SK-N-MC (cell line): ENCODE results near the gene DUSP7.
A peak's percentile ranks its signal among the peaks of the same experiment; 100 is the strongest.
"Not testable (repeated sequence)": the region's sequence is repeated elsewhere in the genome, so short reads cannot be mapped to it uniquely, and the experiment has no call there.

Experiments
- DNase-seq: peaks from one replicate; pipeline ENCODE4 v3.0.0-alpha.2; 2011; ENCODE audit warnings: low read depth, low spot score
- H3K27ac ChIP-seq: fragments of 200-600 bp; sonication (generic); 2 replicates; pipeline ENCODE4 v1.5.1; 2016; ENCODE audit warnings: mixed run types
- H3K36me3 ChIP-seq: fragments of 200-600 bp; sonication (generic); 2 replicates; pipeline ENCODE4 v1.6.1; 2017; ENCODE audit warnings: antibody characterized with exemption, low read length, mixed read lengths; ENCODE audit not compliant: insufficient read depth
- H3K4me3 ChIP-seq: fragments of 200-600 bp; sonication (generic); 2 replicates; pipeline ENCODE4 v1.5.1; 2016
- H3K9ac ChIP-seq: fragments of 200-600 bp; sonication (generic); 2 replicates; pipeline ENCODE4 v1.8.0; 2017; ENCODE audit warnings: mixed run types, mixed read lengths; ENCODE audit not compliant: insufficient read length
- H3K9me3 ChIP-seq: fragments of 200-600 bp; sonication (generic); 2 replicates; pipeline ENCODE4 v1.6.1; 2017; ENCODE audit warnings: low read depth, mild to moderate bottlenecking, antibody characterized with exemption, low read length, moderate library complexity, mixed read lengths
- EZH2 ChIP-seq: fragments of 200-600 bp; sonication (generic); IDR thresholded peaks from one replicate; pipeline ENCODE4 v1.6.1; 2017; ENCODE audit warnings: antibody characterized with exemption
- FOXP2 ChIP-seq: optimal IDR thresholded peaks from 2 replicates; pipeline ENCODE3; 2011; ENCODE audit warnings: mild to moderate bottlenecking, moderate library complexity; ENCODE audit not compliant: insufficient read depth; ENCODE audit errors: extremely low read length, control extremely low read depth
- POLR2AphosphoS5 ChIP-seq: IDR thresholded peaks from 2 replicates; pipeline ENCODE4 v1.6.1; 2012; ENCODE audit warnings: mild to moderate bottlenecking, low read depth, low read length, borderline replicate concordance

Gene DUSP7

DNA sequence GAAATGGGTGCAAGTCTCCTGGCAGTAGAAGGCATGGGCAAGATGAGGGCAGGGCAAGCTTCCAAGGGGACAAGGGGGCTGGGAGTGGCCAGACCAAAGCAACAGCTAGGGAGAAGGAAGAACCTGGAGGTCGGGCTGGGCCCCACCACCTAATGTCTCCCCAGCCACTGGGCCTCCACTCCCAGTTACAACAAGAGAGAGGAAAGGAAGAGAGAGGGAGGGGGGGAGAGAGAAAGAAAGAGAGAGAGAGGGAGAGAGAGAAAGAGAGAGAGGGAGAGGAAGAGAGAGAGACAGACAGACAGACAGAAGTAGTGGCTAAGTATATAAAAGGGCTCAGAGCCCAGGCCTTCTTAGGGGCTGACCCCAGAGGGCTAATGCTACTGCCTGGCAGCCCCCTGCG lies 6.9 kb downstream of the DUSP7 start:
- no peak; the same call in 1 of the 2 replicates for TF ChIP-seq POLR2AphosphoS5
- TF ChIP-seq EZH2 = no peak
- no peak for TF ChIP-seq FOXP2
- H3K9me3 ChIP-seq = no peaks in the 10 kb centered on the region
- no peak overlapping the region for H3K4me3 ChIP-seq
- DNase-seq = no peak
- H3K36me3 ChIP-seq = peaks cover 28% of the 10 kb centered on the region; the same call in 1 of the 2 replicates
- H3K27ac ChIP-seq = peak overlapping the region; percentile 85
- H3K9ac ChIP-seq = no peak overlapping the region

DNA sequence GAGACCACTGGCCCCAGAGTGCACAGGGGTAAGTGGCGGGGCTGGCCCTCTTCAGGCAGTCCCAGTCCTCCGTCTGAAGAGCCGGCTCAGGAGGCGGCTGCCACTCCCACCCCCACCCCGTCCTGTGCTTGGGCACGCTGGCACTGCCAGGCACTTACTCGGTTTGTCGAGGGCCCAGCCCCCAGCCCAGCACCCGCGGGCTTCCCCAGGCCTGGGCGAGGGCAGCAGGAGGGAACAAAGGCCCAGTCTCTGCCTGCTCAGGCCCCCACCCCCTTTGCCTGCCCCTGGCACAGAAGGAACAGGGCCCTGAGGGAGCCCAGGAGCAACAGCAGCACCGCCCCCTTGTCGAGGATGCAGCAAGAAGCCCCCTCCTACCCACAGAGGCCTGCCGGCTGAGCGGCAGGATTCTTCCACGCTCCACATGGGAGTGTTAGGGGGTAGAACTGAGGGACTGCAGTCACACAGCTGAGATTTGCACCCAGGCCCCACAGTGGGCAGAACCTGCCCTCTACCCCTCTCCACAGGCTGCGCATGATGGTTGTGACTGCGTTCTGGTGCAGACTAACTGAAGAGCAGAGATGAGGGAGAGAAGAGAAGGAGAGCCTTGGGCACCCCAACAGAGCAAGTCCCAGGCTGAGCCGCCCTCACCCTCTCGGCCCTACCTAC lies 8.9 kb downstream of the DUSP7 start:
- peak overlapping the region; percentile 37 for H3K9ac ChIP-seq
- peak overlapping the region; percentile 85 for H3K27ac ChIP-seq

GRCh38 chr3:52046902-52047239 lies 9.5 kb downstream of the DUSP7 start:
- peak overlapping the region; percentile 37 for H3K9ac ChIP-seq
- H3K9me3 ChIP-seq = no peaks in the 10 kb centered on the region
- H3K27ac ChIP-seq = peak overlapping the region; percentile 85
- H3K36me3 ChIP-seq = peaks cover 12% of the 10 kb centered on the region; the same call in 1 of the 2 replicates
- H3K4me3 ChIP-seq = peak overlapping the region; percentile 22; the same call in 1 of the 2 replicates
- no peak for DNase-seq
- TF ChIP-seq FOXP2 (no peak), EZH2 (no peak), POLR2AphosphoS5 (no peak)

More for the DNA sequence above, 8.9 kb downstream of the DUSP7 start:
- no peak overlapping the region for H3K4me3 ChIP-seq
- TF ChIP-seq POLR2AphosphoS5 (peak; percentile 31; the same call in 1 of the 2 replicates), EZH2 (no peak), FOXP2 (no peak)
- DNase-seq = no peak
- peaks cover 18% of the 10 kb centered on the region; the same call in 1 of the 2 replicates for H3K36me3 ChIP-seq
- no peaks in the 10 kb centered on the region for H3K9me3 ChIP-seq

- TF ChIP-seq FOXP2 = no peak
- no peak; the same call in 1 of the 2 replicates for TF ChIP-seq POLR2AphosphoS5
- no peak for TF ChIP-seq EZH2
- Histone ChIP-seq H3K9me3 (no peaks in the 10 kb centered on the region), H3K4me3 (peak overlapping the region; percentile 22; the same call in 1 of the 2 replicates), H3K27ac (peak overlapping the region; percentile 85), H3K9ac (peak overlapping the region; percentile 37), H3K36me3 (peaks cover 7% of the 10 kb centered on the region; the same call in 1 of the 2 replicates)
- no peak for DNase-seq
Measured at GRCh38 chr3:52046186-52046901, 10.0 kb downstream of the DUSP7 start.

DNA sequence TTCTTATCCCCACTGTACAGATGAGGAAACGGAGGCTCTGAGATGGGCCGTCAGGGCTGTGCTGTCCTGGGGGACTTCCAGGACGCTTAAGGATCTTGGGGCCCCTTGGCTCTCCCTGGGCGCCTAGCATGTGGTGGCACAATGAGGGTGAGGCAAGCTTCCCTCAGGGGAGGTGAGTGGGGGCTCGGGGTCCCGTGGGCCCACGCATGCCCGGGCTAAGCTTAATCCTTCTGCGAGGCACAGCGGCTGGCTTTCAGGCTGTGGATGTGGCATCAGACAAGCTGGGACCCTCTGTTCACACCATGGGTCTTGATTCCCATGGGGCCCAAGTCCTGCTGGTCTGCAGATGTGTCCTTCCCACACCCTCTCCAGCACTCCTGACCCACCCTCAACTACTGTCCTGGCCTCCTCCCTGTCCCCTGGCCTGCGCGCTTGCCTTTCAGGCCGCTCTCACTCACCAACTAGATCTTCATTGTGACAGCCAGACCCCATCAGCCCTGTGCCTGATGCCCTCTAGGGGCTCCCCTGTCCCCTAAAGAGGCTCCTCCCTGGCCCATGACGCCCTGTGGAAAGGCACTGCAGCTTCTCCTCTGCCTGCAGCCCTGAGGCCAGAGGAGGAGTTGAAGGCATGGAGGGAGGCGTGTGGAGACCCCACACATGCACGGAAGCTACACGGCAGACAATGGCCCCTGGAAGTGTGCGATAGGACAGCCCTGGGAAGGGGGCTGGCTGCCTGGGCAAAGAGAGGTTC lies 11.3 kb downstream of the DUSP7 start:
- peak overlapping the region; percentile 42; the same call in 1 of the 2 replicates for H3K27ac ChIP-seq
- no peaks in the 10 kb centered on the region for H3K9me3 ChIP-seq
- no peak overlapping the region for H3K9ac ChIP-seq
- TF ChIP-seq EZH2 = no peak
- no peak for TF ChIP-seq FOXP2
- no peak for TF ChIP-seq POLR2AphosphoS5
- H3K36me3 ChIP-seq = no peaks in the 10 kb centered on the region; the same call in 1 of the 2 replicates
- no peak for DNase-seq
- H3K4me3 ChIP-seq = no peak overlapping the region

DNA sequence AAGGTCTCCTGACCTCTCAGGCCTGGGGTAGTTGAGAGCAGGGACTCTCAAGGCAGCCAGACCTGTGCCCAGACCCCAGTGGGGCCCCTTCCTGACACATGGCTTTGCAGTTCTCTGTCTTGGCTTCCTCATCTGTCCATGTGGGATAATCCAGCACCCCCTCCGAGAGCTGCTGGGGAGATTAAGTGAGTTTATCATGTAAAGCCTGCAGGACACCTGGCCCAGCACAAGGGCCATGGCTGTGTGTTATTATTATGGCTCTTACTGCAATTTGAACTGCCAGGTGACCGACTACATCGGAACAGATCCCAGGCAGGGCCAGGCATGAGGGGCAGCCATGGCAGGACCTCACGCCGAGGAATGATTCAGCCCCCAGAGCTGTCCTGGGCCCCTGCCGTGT lies 12.6 kb downstream of the DUSP7 start:
- peak overlapping the region; percentile 50; the same call in 1 of the 2 replicates for H3K27ac ChIP-seq
- H3K36me3 ChIP-seq = no peaks in the 10 kb centered on the region
- no peak for DNase-seq
- H3K4me3 ChIP-seq = no peak overlapping the region
- TF ChIP-seq EZH2 (no peak), FOXP2 (no peak), POLR2AphosphoS5 (no peak)
- no peaks in the 10 kb centered on the region for H3K9me3 ChIP-seq
- H3K9ac ChIP-seq = no peak overlapping the region

GRCh38 chr3:52043039-52043438 lies 13.3 kb downstream of the DUSP7 start:
- H3K36me3 ChIP-seq, H3K9me3 ChIP-seq, H3K27ac ChIP-seq, DNase-seq, H3K9ac ChIP-seq, H3K4me3 ChIP-seq: not testable (repeated sequence)

DNA sequence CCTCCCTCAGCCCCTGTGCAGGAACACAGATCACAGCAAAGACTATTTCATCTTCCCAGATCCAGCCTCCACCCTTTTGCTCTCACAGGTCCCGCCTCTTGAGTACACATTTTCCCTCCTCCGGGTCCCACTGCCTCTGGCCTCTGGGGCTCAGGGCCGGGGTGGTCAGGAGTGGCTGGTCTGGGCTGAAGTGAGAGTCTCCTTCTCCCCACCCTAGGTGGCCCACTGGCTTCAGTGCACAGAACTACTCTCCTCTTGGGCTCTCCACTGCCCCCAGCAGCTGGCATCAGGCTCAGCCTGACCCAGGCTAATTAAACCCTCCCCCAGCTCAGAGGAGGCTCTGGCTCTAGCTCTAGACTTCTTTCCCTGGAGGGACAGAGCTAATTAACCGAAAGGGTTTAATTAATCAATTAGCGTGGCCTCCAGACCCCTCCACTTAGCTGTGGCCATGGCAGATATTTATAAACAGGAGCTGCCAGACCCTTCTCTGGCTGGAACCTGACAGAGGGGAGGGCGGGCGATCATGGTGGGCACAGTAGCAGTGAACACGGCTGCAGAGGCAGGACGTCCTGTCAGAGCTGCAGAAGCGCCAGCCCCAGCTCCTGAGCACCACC lies 15.1 kb downstream of the DUSP7 start:
- no peak for TF ChIP-seq POLR2AphosphoS5
- no peak for TF ChIP-seq FOXP2
- no peak for TF ChIP-seq EZH2
- no peaks in the 10 kb centered on the region for H3K36me3 ChIP-seq
- no peak for DNase-seq
- H3K9me3 ChIP-seq = no peaks in the 10 kb centered on the region
- H3K27ac ChIP-seq = peak overlapping the region; percentile 60
- H3K9ac ChIP-seq = no peak overlapping the region
- H3K4me3 ChIP-seq = no peak overlapping the region
